A549 (cell line): ENCODE results near the gene TPM4. TPM values are rescaled to one million over a fixed set of nuclear protein-coding genes. Genes with fewer than 3 reads are reported as not detected.
A peak's percentile ranks its signal among the peaks of the same experiment; 100 is the strongest.

Experiments used
- ATAC-seq, 2 experiments: fragments of 200-7000 bp in 1 of 2; fragments of >200 bp in 1 of 2; cut with Nextera tagmentation in 1 of 2; cut with Tn5 transposase in 1 of 2; 3 replicates each; pipeline versions ENCODE4 v1.8.0 to v1.9.1; 2018 to 2020; ENCODE audit warnings: mild to moderate bottlenecking in 1 of 2, moderate library complexity in 1 of 2
- CTCF ChIA-PET: fragments of 300-600 bp; sonication (Branson Sonifier 250); formaldehyde crosslinking; extraction: SDS; loops from one replicate; lab custom pipeline; 2021; ENCODE audit warnings: antibody characterized with exemption, inconsistent platforms; lab: Yijun Ruan, JAX
- POLR2A ChIA-PET: fragments of 350-600 bp; formaldehyde crosslinking; extraction: SDS; loops from one replicate; lab custom pipeline; 2021; ENCODE audit warnings: antibody characterized with exemption, inconsistent platforms; lab: Yijun Ruan, JAX
- DNase-seq, 2 experiments: peaks; one replicate each; pipeline versions ENCODE4 v3.0.0 to v3.0.0-alpha.2; 2011 to 2016; ENCODE audit warnings: low read depth in 1 of 2, low spot score in 1 of 2
- FAIRE-seq: peaks from 2 replicates; lab custom pipeline; 2011; peaks lifted over from hg19 to GRCh38; lab: Jason Lieb, UNC
- H3K27ac ChIP-seq, 2 experiments: fragments of >200 bp; sonication (Bioruptor Twin); formaldehyde crosslinking; 3 replicates each; pipeline ENCODE4 v1.5.1; 2016 to 2017
- H3K4me1 ChIP-seq: fragments of >200 bp; sonication (Bioruptor Twin); formaldehyde crosslinking; 3 replicates; pipeline ENCODE4 v1.6.1; 2016
- H3K4me2 ChIP-seq: fragments of >200 bp; sonication (Bioruptor Twin); formaldehyde crosslinking; 3 replicates; pipeline ENCODE4 v1.6.1; 2016
- H3K4me3 ChIP-seq: fragments of >200 bp; sonication (Bioruptor Twin); formaldehyde crosslinking; 3 replicates; pipeline ENCODE4 v1.5.1; 2016
- H3K9me3 ChIP-seq: fragments of >200 bp; sonication (Bioruptor Twin); formaldehyde crosslinking; 3 replicates; pipeline ENCODE4 v1.6.1; 2016
- BCL3 ChIP-seq: fragments of >200 bp; sonication (Bioruptor Twin); formaldehyde crosslinking; IDR thresholded peaks from 3 replicates; pipeline ENCODE4 v1.6.1; 2016
- CBX8 ChIP-seq: fragments of 200-600 bp; sonication (generic); IDR thresholded peaks from 2 replicates; pipeline ENCODE4 v1.6.1; 2016
- CEBPB ChIP-seq, 2 experiments: fragments of >200 bp in 1 of 2; sonication (Bioruptor Twin) in 1 of 2; formaldehyde crosslinking in 1 of 2; IDR thresholded peaks; 2 replicates each; pipeline ENCODE4 v1.6.1; 2012 to 2016
- CHD4 ChIP-seq: fragments of 200-600 bp; sonication (generic); IDR thresholded peaks from 2 replicates; pipeline ENCODE4 v1.6.1; 2016; ENCODE audit warnings: antibody characterized with exemption, mild to moderate bottlenecking, borderline replicate concordance
- E2F6 ChIP-seq: IDR thresholded peaks from 2 replicates; pipeline ENCODE4 v1.6.1; 2012; ENCODE audit warnings: low read depth, borderline replicate concordance
- ELK1 ChIP-seq: fragments of 150-350 bp; IDR thresholded peaks from 2 replicates; pipeline ENCODE4 v1.6.1; 2014; ENCODE audit warnings: low read depth, mild to moderate bottlenecking, low read length
- FOSB ChIP-seq: fragments of 250-450 bp; sonication (Bioruptor Pico); IDR thresholded peaks from 2 replicates; pipeline ENCODE4 v1.5.0; 2020; ENCODE audit warnings: mild to moderate bottlenecking, moderate library complexity
- FOSL2 ChIP-seq, 2 experiments: fragments of 450-650 bp in 1 of 2; fragments of >200 bp in 1 of 2; sonication (Bioruptor Twin) in 1 of 2; formaldehyde crosslinking; IDR thresholded peaks; 2 replicates each; pipeline versions ENCODE4 v1.5.0 to v1.6.1; 2016 to 2020; ENCODE audit warnings: mild to moderate bottlenecking in 1 of 2, moderate library complexity in 1 of 2
- GATA3 ChIP-seq: IDR thresholded peaks from 2 replicates; pipeline ENCODE4 v1.6.1; 2012; ENCODE audit warnings: borderline replicate concordance
- HOXB5 ChIP-seq: fragments of 250-450 bp; sonication (Bioruptor Pico); IDR thresholded peaks from 2 replicates; pipeline ENCODE4 v1.5.0; 2020; ENCODE audit warnings: mild to moderate bottlenecking, moderate library complexity
- JUNB ChIP-seq: fragments of >200 bp; sonication (Bioruptor Twin); formaldehyde crosslinking; IDR thresholded peaks from 2 replicates; pipeline ENCODE4 v1.6.1; 2016
- MAX ChIP-seq: IDR thresholded peaks from 2 replicates; pipeline ENCODE4 v1.6.1; 2012
- MAZ ChIP-seq: fragments of 150-350 bp; IDR thresholded peaks from 2 replicates; pipeline ENCODE4 v1.6.1; 2014; ENCODE audit warnings: antibody characterized with exemption, low read depth, low read length, borderline replicate concordance
- NFE2L2 ChIP-seq: fragments of 150-350 bp; conservative IDR thresholded peaks from 2 replicates; pipeline ENCODE4 v1.6.1; 2014; ENCODE audit warnings: low read length
- POLR2A ChIP-seq: IDR thresholded peaks from 2 replicates; pipeline ENCODE4 v1.6.1; 2012; ENCODE audit warnings: mild to moderate bottlenecking, low read length
- RARB ChIP-seq: fragments of 250-450 bp; sonication (Bioruptor Pico); IDR thresholded peaks from 2 replicates; pipeline ENCODE4 v1.8.0; 2021; ENCODE audit warnings: mild to moderate bottlenecking, moderate library complexity
- REST ChIP-seq: fragments of 200-600 bp; sonication (generic); IDR thresholded peaks from 2 replicates; pipeline ENCODE4 v1.6.1; 2016; ENCODE audit warnings: antibody characterized with exemption, mild to moderate bottlenecking, moderate library complexity
- SREBF2 ChIP-seq: fragments of 450-650 bp; IDR thresholded peaks from 2 replicates; pipeline ENCODE4 v1.6.1; 2014; ENCODE audit warnings: mild to moderate bottlenecking, moderate library complexity
- TFCP2L1 ChIP-seq: fragments of 250-450 bp; sonication (Bioruptor Pico); IDR thresholded peaks from 2 replicates; pipeline ENCODE4 v1.5.0; 2021; ENCODE audit warnings: mild to moderate bottlenecking
- ZFP36 ChIP-seq: fragments of 450-650 bp; IDR thresholded peaks from 2 replicates; pipeline ENCODE4 v1.6.1; 2014; ENCODE audit warnings: borderline replicate concordance; ENCODE audit not compliant: partially characterized antibody
- WGBS: methylation state at CpG from one replicate; pipeline ENCODE4 v1.1.6; 2017; ENCODE audit errors: missing lambda C conversion rate; 5-methylcytosine and 5-hydroxymethylcytosine counted together
- polyA plus RNA-seq, 4 experiments: library from polyadenylated mRNA; depleted of rRNA in 3 of 4; stranded (reverse); fragments of >200 nt; fragmentation: RNase III in 1 of 4; extraction: RNeasy Plus Mini Kit Qiagen cat#74134 plus additional on column Dnase treatment in 1 of 4; gene quantifications; 2 replicates in 3 of 4; 3 replicates in 1 of 4; pipeline ENCODE4 v1.2.3, GENCODE V29; 2011 to 2017

TPM4 gene
- polyA plus RNA-seq, 2 of the 4 experiments (the other 2 are of a cell fraction), result 777 to 860 TPM

- FAIRE-seq (no peak), DNase-seq (no peak), ATAC-seq (no peak; a peak in 2 of 6 replicates)
- peaks cover 51% of the 10 kb centered on the region for H3K4me1 ChIP-seq
- ChIA-PET POLR2A (interaction anchor here (0.7 to 1.3 kb wide), 3 partner anchors 16 to 108 kb away, joined by 3 read pairs; partner anchors contain the start of gene FAM32A), CTCF (interaction anchor here (1.2 to 1.8 kb wide), 4 partner anchors 11 to 108 kb away, joined by 3 to 8 read pairs (median 4); partner anchors contain the start of genes FAM32A and RAB8A)
- no peaks in the 10 kb centered on the region for H3K9me3 ChIP-seq
- peak overlapping the region; percentile 100 for H3K27ac ChIP-seq
- 2% methylated on average over 9 of the region's 56 CpGs for WGBS
- TF ChIP-seq REST (no peak), E2F6 (0 out of 2 replicates have a peak, but pooled peaks have one; percentile 28), JUNB (no peak), BCL3 (no peak), NFE2L2 (no peak)
- H3K4me3 ChIP-seq, result peak overlapping the region; percentile 99
- H3K4me2 ChIP-seq, result peak overlapping the region; percentile 99
These were observed 790 bp downstream of the TPM4 start for GRCh38 chr19:16076958-16077611.

GRCh38 chr19:16077984-16078758 lies 1.9 kb downstream of the TPM4 start:
- no peak for ATAC-seq
- Histone ChIP-seq H3K9me3 (no peaks in the 10 kb centered on the region), H3K27ac (peak overlapping the region; percentile 100), H3K4me2 (peak overlapping the region; percentile 99), H3K4me1 (peaks cover 62% of the 10 kb centered on the region), H3K4me3 (peak overlapping the region; percentile 99)
- FAIRE-seq, result no peak
- ChIA-PET POLR2A (interaction anchor here (0.7 to 1.3 kb wide), 4 partner anchors 15 to 242 kb away, joined by 3 read pairs; partner anchors contain the start of gene FAM32A), CTCF (interaction anchor here (0.9 to 1.8 kb wide), 2 partner anchors 16 to 33 kb away, joined by 3 to 8 read pairs; partner anchors contain the start of gene RAB8A)
- no peak for TF ChIP-seq NFE2L2
- no peak for TF ChIP-seq HOXB5 (CRISPR knock-in tag)
- TF ChIP-seq FOSB, result 0 out of 2 replicates have a peak, but pooled peaks have one; percentile 26
- no peak for TF ChIP-seq MAZ
- no peak for TF ChIP-seq FOSL2 (IDR thresholded peaks at IDR 0.05)
- peak; percentile 11; the same call in 1 of the 2 replicates for TF ChIP-seq FOSL2 (CRISPR knock-in tag; IDR thresholded peaks at IDR 0.05)
- TF ChIP-seq POLR2A, result no peak
- peak in 1 of 2 experiments; percentile 56 for DNase-seq
- 3% methylated on average over 16 of the region's 16 CpGs for WGBS

- Histone ChIP-seq H3K9me3 (no peaks in the 10 kb centered on the region), H3K27ac (peak overlapping the region; percentile 100), H3K4me1 (peaks cover 69% of the 10 kb centered on the region), H3K4me2 (peak overlapping the region; percentile 99), H3K4me3 (peak overlapping the region; percentile 99)
- ATAC-seq (peak; percentile 15 to 39; a peak in 4 of 6 replicates), FAIRE-seq (no peak), DNase-seq (peak in 1 of 2 experiments; percentile 85)
- 1% methylated on average over 16 of the region's 17 CpGs for WGBS
- ChIA-PET POLR2A (no interaction called here), CTCF (no interaction called here)
- TF ChIP-seq TFCP2L1 (CRISPR knock-in tag) (peak; percentile 24; the same call in 1 of the 2 replicates), ELK1 (no peak), ZFP36 (peak; percentile 30), HOXB5 (CRISPR knock-in tag) (0 out of 2 replicates have a peak, but pooled peaks have one; percentile 14), CEBPB (IDR thresholded peaks at IDR 0.05) (peak; percentile 13 to 14; a peak in 3 of 4 replicates), JUNB (no peak), RARB (CRISPR knock-in tag) (0 out of 2 replicates have a peak, but pooled peaks have one; percentile 26), CBX8 (no peak), MAX (peak; percentile 63), NFE2L2 (peak; percentile 31; the same call in 1 of the 2 replicates), CHD4 (no peak), SREBF2 (no peak), POLR2A (no peak), GATA3 (no peak)
These were observed 2.7 kb downstream of the TPM4 start for GRCh38 chr19:16078759-16079707.
